KMS-11 (cell line): ENCODE results near the gene C1orf74.

Source experiments
- H2AFZ ChIP-seq: fragments of 200-600 bp; sonication (generic); 2 replicates; pipeline ENCODE4 v1.6.1; 2016; ENCODE audit warnings: antibody characterized with exemption, mixed run types, low read depth
- H3K27ac ChIP-seq: fragments of 200-600 bp; sonication (generic); 2 replicates; pipeline ENCODE4 v1.6.1; 2016; ENCODE audit warnings: mild to moderate bottlenecking, mixed run types
- H3K27me3 ChIP-seq: fragments of 200-600 bp; sonication (generic); 2 replicates; pipeline ENCODE4 v1.6.1; 2017; ENCODE audit warnings: mild to moderate bottlenecking, low read depth, mixed run types, moderate library complexity; ENCODE audit not compliant: insufficient read depth
- H3K36me3 ChIP-seq: fragments of 200-600 bp; sonication (generic); 2 replicates; pipeline ENCODE4 v1.6.1; 2017; ENCODE audit warnings: mild to moderate bottlenecking, mixed run types; ENCODE audit not compliant: insufficient read depth
- H3K4me1 ChIP-seq: fragments of 200-600 bp; sonication (generic); 2 replicates; pipeline ENCODE4 v1.6.1; 2016; ENCODE audit warnings: mild to moderate bottlenecking, low read depth, mixed run types; ENCODE audit not compliant: poor library complexity, severe bottlenecking
- H3K4me2 ChIP-seq: fragments of 200-600 bp; sonication (generic); 2 replicates; pipeline ENCODE4 v1.7.0; 2016; ENCODE audit warnings: mild to moderate bottlenecking, mixed run types
- H3K4me3 ChIP-seq: fragments of 200-600 bp; sonication (generic); IDR thresholded peaks from 2 replicates; pipeline ENCODE4 v1.6.1; 2017; ENCODE audit warnings: low read depth, low read length, mixed read lengths; ENCODE audit not compliant: insufficient read depth
- H3K79me2 ChIP-seq: fragments of 200-600 bp; sonication (generic); 2 replicates; pipeline ENCODE4 v1.6.1; 2016; ENCODE audit warnings: low read depth, mixed run types; ENCODE audit not compliant: insufficient read depth
- H3K9ac ChIP-seq: fragments of 200-600 bp; sonication (generic); 2 replicates; pipeline ENCODE4 v1.6.1; 2016; ENCODE audit warnings: mild to moderate bottlenecking, mixed run types
- H4K20me1 ChIP-seq: fragments of 200-600 bp; sonication (generic); 2 replicates; pipeline ENCODE4 v1.6.1; 2016; ENCODE audit warnings: mild to moderate bottlenecking, mixed run types; ENCODE audit not compliant: insufficient read depth
- CTCF ChIP-seq: fragments of 200-600 bp; sonication (generic); conservative IDR thresholded peaks from 2 replicates; pipeline ENCODE4 v1.6.1; 2017; ENCODE audit warnings: low read depth, mild to moderate bottlenecking, antibody characterized with exemption, low read length, moderate library complexity, mixed read lengths

The C1orf74 gene

GRCh38 chr1:209820986-209821385 lies 36.6 kb upstream of the C1orf74 start:
- no peaks in the 10 kb centered on the region for H3K27me3 ChIP-seq
- no peaks in the 10 kb centered on the region for H4K20me1 ChIP-seq
- no peak overlapping the region for H3K4me3 ChIP-seq
- H3K79me2 ChIP-seq: no peaks in the 10 kb centered on the region
- no peaks in the 10 kb centered on the region for H3K36me3 ChIP-seq
- no peak overlapping the region for H3K27ac ChIP-seq
- no peak overlapping the region for H2AFZ ChIP-seq
- no peak overlapping the region for H3K9ac ChIP-seq
- H3K4me2 ChIP-seq: no peak overlapping the region
- no peak for TF ChIP-seq CTCF
- peaks cover 7% of the 10 kb centered on the region for H3K4me1 ChIP-seq

- Histone ChIP-seq H3K4me1 (peaks cover 20% of the 10 kb centered on the region), H3K9ac (no peak overlapping the region), H3K36me3 (no peaks in the 10 kb centered on the region), H3K27me3 (no peaks in the 10 kb centered on the region), H2AFZ (no peak overlapping the region), H3K4me2 (no peak overlapping the region), H3K4me3 (no peak overlapping the region), H4K20me1 (no peaks in the 10 kb centered on the region), H3K27ac (no peak overlapping the region), H3K79me2 (no peaks in the 10 kb centered on the region)
- TF ChIP-seq CTCF: no peak
Measured at GRCh38 chr1:209819058-209819457, 34.7 kb upstream of the C1orf74 start.

- no peak for TF ChIP-seq CTCF
- Histone ChIP-seq H4K20me1 (no peaks in the 10 kb centered on the region), H3K4me1 (peaks cover 16% of the 10 kb centered on the region), H3K79me2 (no peaks in the 10 kb centered on the region), H3K27me3 (no peaks in the 10 kb centered on the region), H2AFZ (no peak overlapping the region), H3K4me2 (no peak overlapping the region), H3K4me3 (no peak overlapping the region), H3K9ac (no peak overlapping the region), H3K36me3 (no peaks in the 10 kb centered on the region), H3K27ac (no peak overlapping the region)
Measured at GRCh38 chr1:209817691-209818090, 33.3 kb upstream of the C1orf74 start.

GRCh38 chr1:209816923-209817322 lies 32.6 kb upstream of the C1orf74 start:
- H2AFZ ChIP-seq: no peak overlapping the region
- no peak overlapping the region for H3K4me2 ChIP-seq
- peaks cover 16% of the 10 kb centered on the region for H3K4me1 ChIP-seq
- H3K4me3 ChIP-seq: no peak overlapping the region
- no peaks in the 10 kb centered on the region for H3K79me2 ChIP-seq
- H3K9ac ChIP-seq: no peak overlapping the region
- H4K20me1 ChIP-seq: no peaks in the 10 kb centered on the region
- no peak overlapping the region for H3K27ac ChIP-seq
- no peak for TF ChIP-seq CTCF
- no peaks in the 10 kb centered on the region for H3K36me3 ChIP-seq
- no peaks in the 10 kb centered on the region for H3K27me3 ChIP-seq
